Measurements from ENCODE around the gene ADAMTS10. TPM values are rescaled to one million over a fixed set of nuclear protein-coding genes. Genes with fewer than 3 reads are reported as not detected.

Gene ADAMTS10
- total RNA-seq, 1 experiment from 2014 or later: 26.5 TPM

DNA sequence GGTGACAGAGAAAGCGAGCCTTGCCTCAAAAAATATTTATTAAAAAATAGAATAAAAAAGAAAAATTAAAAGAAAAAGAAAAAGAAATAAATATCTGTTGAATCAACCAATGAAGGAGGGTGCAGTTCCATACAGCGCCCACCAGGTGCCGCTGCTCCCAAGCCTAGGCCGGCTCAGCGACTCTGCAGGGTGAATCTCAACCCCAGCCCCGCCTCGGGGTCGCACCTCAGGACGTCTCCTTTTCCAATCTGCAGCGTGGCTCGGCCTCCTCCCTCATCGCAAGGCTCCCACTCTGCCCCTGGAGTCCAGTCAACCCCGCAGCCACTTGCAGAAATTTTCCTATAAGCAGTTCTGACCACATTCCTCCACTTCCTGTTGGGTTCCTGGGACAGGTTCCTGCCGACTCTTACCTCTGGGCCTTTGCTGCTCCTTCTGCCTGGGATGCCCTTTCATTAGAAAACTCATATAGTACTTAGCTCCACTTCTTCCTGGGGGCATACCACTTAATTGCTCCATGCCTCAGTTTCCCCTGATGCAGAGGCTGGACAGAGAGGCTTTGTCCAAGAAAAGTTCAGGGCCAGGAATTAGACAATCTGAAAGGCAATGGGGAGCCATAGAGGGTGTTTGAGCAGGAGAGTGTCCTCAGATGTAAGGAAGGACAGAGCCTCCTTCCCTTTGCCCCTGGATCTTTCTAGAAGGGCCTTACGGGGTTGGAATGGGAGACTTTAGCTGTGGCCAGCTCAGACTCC is 44.2 kb upstream of the ADAMTS10 start:
- Histone ChIP-seq H3K4me1 (ENCODE audit: insufficient read depth, low read length) (no peaks in the 10 kb centered on the region), H2BK20ac (ENCODE audit: low read depth, low read length, poor library complexity, severe bottlenecking) (no peak overlapping the region), H4K8ac (replicated peaks; ENCODE audit: insufficient read length, low read depth, low read length) (no peak overlapping the region), H2AFZ (ENCODE audit: low read length) (peak overlapping the region; percentile 96), H4K20me1 (ENCODE audit: control insufficient read depth, insufficient read depth, insufficient read length) (no peaks in the 10 kb centered on the region), H3T11ph (ENCODE audit: low read length) (no peak overlapping the region), H2AK5ac (ENCODE audit: insufficient read length, low read length) (no peak overlapping the region), H3K9ac (ENCODE audit: extremely low read depth, insufficient read length, low read length) (no peak overlapping the region), H3K23ac (ENCODE audit: insufficient read length, low read depth, low read length) (no peak overlapping the region), H3K4ac (ENCODE audit: low read depth, low read length) (no peak overlapping the region), H2BK5ac (ENCODE audit: insufficient read length, low read length) (no peak overlapping the region), H2BK120ac (ENCODE audit: low read depth, low read length, poor library complexity, severe bottlenecking) (no peak overlapping the region), H3K4me2 (ENCODE audit: insufficient read depth, insufficient read length, low read length) (peak overlapping the region; percentile 52), H3K23me2 (ENCODE audit: insufficient read length, low read depth, low read length, poor library complexity, severe bottlenecking) (no peaks in the 10 kb centered on the region), H3K9me3 (ENCODE audit: control insufficient read depth, low read depth, low read length) (no peaks in the 10 kb centered on the region), H4K5ac (ENCODE audit: insufficient read length, low read depth, low read length) (no peak overlapping the region), H3K79me1 (ENCODE audit: insufficient read depth, low read depth, low read length, poor library complexity, severe bottlenecking) (no peaks in the 10 kb centered on the region), H2BK15ac (ENCODE audit: low read depth, low read length) (no peak overlapping the region), H2BK12ac (ENCODE audit: insufficient read length, low read depth, low read length) (no peak overlapping the region), H3K79me2 (ENCODE audit: insufficient read depth, low read length) (no peaks in the 10 kb centered on the region), H3K18ac (ENCODE audit: insufficient read length, low read depth, low read length) (no peak overlapping the region), H4K91ac (ENCODE audit: insufficient read length, low read depth, low read length) (no peak overlapping the region), H3K14ac (ENCODE audit: insufficient read depth, low read length) (no peak overlapping the region), H3K27me3 (ENCODE audit: insufficient read depth, low read length) (no peaks in the 10 kb centered on the region), H3K27ac (ENCODE audit: insufficient read length, low read depth, low read length) (no peak overlapping the region), H3K56ac (ENCODE audit: insufficient read length, low read depth, low read length) (no peak overlapping the region)
- no peaks in the 10 kb centered on the region; a peak in 1 of 7 replicates for H3K36me3 Mint-ChIP-seq (ENCODE audit: insufficient read depth in 1 of 3, low read depth in 3 of 3)
- TF ChIP-seq CTCF (conservative IDR thresholded peaks at IDR 0.05): peak; percentile 100
- H3K4me1 Mint-ChIP-seq: peaks cover 2 to 15% of the 10 kb centered on the region in 2 experiments
- peaks cover 17% of the 10 kb centered on the region for H3K27me3 Mint-ChIP-seq (ENCODE audit: low read depth)
- H3K27ac Mint-ChIP-seq: peak overlapping the region in 1 of 3 experiments; percentile 59; a peak in 1 of 7 replicates
- H3K4me3 Mint-ChIP-seq: peak overlapping the region; percentile 38 to 53; a peak in 4 of 5 replicates
- no CpG with 5 or more reads among the region's 15 CpGs for WGBS (ENCODE audit: extremely low coverage, insufficient read length, low lambda C conversion rate)
- H3K9me3 Mint-ChIP-seq: no peaks in the 10 kb centered on the region
- peak; percentile 75 for DNase-seq

All from H9 (cell line).